ENCODE data around the gene RNF169. TPM values are rescaled to one million over a fixed set of nuclear protein-coding genes. Genes with fewer than 3 reads are reported as not detected.

Gene RNF169
- total RNA-seq, 1 donor from 2014 or later, result 11.7 TPM

- TF ChIP-seq, protein P1, sequence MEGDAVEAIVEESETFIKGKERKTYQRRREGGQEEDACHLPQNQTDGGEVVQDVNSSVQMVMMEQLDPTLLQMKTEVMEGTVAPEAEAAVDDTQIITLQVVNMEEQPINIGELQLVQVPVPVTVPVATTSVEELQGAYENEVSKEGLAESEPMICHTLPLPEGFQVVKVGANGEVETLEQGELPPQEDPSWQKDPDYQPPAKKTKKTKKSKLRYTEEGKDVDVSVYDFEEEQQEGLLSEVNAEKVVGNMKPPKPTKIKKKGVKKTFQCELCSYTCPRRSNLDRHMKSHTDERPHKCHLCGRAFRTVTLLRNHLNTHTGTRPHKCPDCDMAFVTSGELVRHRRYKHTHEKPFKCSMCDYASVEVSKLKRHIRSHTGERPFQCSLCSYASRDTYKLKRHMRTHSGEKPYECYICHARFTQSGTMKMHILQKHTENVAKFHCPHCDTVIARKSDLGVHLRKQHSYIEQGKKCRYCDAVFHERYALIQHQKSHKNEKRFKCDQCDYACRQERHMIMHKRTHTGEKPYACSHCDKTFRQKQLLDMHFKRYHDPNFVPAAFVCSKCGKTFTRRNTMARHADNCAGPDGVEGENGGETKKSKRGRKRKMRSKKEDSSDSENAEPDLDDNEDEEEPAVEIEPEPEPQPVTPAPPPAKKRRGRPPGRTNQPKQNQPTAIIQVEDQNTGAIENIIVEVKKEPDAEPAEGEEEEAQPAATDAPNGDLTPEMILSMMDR (conservative IDR thresholded peaks at IDR 0.05; ENCODE audit: low read depth, low read length), result no peak
Measured at GRCh38 chr11:74853223-74853622, 104.6 kb downstream of the RNF169 start.

GRCh38 chr11:74860743-74861142 is 112.1 kb downstream of the RNF169 start:
- no peak for DNase-seq (ENCODE audit: low read depth)

More at GRCh38 chr11:74853223-74853622, 104.6 kb downstream of the RNF169 start:
- no peak for DNase-seq (ENCODE audit: low read depth)
- H3K4me3 ChIP-seq (ENCODE audit: low read depth, low read length), result no peak overlapping the region

GRCh38 chr11:74863410-74863809 is 114.8 kb downstream of the RNF169 start:
- no peak for DNase-seq (ENCODE audit: low read depth)
- no peak overlapping the region for H3K4me3 ChIP-seq (ENCODE audit: low read depth, low read length)
- TF ChIP-seq, protein P1 (conservative IDR thresholded peaks at IDR 0.05; ENCODE audit: low read depth, low read length), result no peak

More at GRCh38 chr11:74860743-74861142, 112.1 kb downstream of the RNF169 start:
- TF ChIP-seq, protein P1 (conservative IDR thresholded peaks at IDR 0.05; ENCODE audit: low read depth, low read length), result no peak
- no peak overlapping the region for H3K4me3 ChIP-seq (ENCODE audit: low read depth, low read length)

GRCh38 chr11:74866557-74866956 is 117.9 kb downstream of the RNF169 start:
- no peak for DNase-seq (ENCODE audit: low read depth)
- H3K4me3 ChIP-seq (ENCODE audit: low read depth, low read length), result no peak overlapping the region
- TF ChIP-seq, protein P1 (conservative IDR thresholded peaks at IDR 0.05; ENCODE audit: low read depth, low read length), result no peak

DNA sequence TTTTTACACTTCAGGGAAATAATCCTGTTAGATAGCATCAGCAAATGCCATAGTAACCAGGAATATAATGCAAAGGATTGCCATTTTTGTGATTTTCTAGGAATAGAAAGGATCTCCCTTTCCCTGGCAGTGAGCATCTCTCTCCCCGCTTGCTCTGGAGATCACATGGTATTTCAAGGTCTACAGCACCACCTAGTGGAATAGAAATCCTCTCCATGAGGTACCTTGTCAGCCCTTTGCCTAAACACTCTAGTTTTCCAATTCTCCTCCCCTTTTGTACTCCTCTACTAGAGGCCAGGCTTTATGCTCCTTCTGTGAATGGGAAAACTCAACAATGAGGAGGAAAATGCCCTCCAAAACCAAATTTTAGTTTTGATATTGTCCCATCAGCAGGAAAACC is 121.8 kb downstream of the RNF169 start:
- TF ChIP-seq, protein P1 (conservative IDR thresholded peaks at IDR 0.05; ENCODE audit: low read depth, low read length), result peak; percentile 39
- no peak for DNase-seq (ENCODE audit: low read depth)
- no peak overlapping the region for H3K4me3 ChIP-seq (ENCODE audit: low read depth, low read length)

DNA sequence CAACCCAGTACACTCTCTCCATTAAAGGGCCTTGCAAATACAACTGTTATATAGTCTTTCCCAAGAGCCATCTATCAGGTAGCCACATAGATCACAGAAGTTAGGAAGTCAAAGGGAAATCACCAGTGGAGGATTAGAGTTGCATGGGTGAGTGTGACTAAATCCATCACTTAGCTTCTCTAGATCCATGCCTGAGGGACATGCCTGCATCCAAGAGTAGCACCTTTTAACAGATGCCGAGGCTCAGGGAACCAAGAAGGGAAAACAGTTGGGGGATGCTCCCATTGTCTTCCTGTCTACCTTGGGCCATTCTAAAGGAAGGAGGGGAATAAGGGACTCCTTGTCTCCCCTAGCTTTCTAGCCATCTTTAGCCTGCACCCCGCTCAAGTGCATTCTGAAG is 122.4 kb downstream of the RNF169 start:
- no peak overlapping the region for H3K4me3 ChIP-seq (ENCODE audit: low read depth, low read length)
- TF ChIP-seq, protein P1 (conservative IDR thresholded peaks at IDR 0.05; ENCODE audit: low read depth, low read length), result no peak
- DNase-seq (ENCODE audit: low read depth), result no peak

- no peak for DNase-seq (ENCODE audit: low read depth)
Measured at GRCh38 chr11:74877132-74877531, 128.5 kb downstream of the RNF169 start.

More at GRCh38 chr11:74877132-74877531, 128.5 kb downstream of the RNF169 start:
- no peak overlapping the region for H3K4me3 ChIP-seq (ENCODE audit: low read depth, low read length)
- TF ChIP-seq, protein P1 (conservative IDR thresholded peaks at IDR 0.05; ENCODE audit: low read depth, low read length), result peak; percentile 61
